A549 (cell line): ENCODE measurements around the gene PMPCB. TPM values are rescaled to one million over a fixed set of nuclear protein-coding genes. Genes with fewer than 3 reads are reported as not detected.

Experiments
- ATAC-seq, 2 experiments: fragments of 200-7000 bp in 1 of 2; fragments of >200 bp in 1 of 2; cut with Nextera tagmentation in 1 of 2; cut with Tn5 transposase in 1 of 2; 3 replicates each; pipeline versions ENCODE4 v1.8.0 to v1.9.1; 2018 to 2020; ENCODE audit warnings: mild to moderate bottlenecking in 1 of 2, moderate library complexity in 1 of 2
- CTCF ChIA-PET: fragments of 300-600 bp; sonication (Branson Sonifier 250); formaldehyde crosslinking; extraction: SDS; loops from one replicate; lab custom pipeline; 2021; ENCODE audit warnings: antibody characterized with exemption, inconsistent platforms; lab: Yijun Ruan, JAX
- POLR2A ChIA-PET: fragments of 350-600 bp; formaldehyde crosslinking; extraction: SDS; loops from one replicate; lab custom pipeline; 2021; ENCODE audit warnings: antibody characterized with exemption, inconsistent platforms; lab: Yijun Ruan, JAX
- DNase-seq, 2 experiments: peaks; one replicate each; pipeline versions ENCODE4 v3.0.0 to v3.0.0-alpha.2; 2011 to 2016; ENCODE audit warnings: low read depth in 1 of 2, low spot score in 1 of 2
- FAIRE-seq: peaks from 2 replicates; lab custom pipeline; 2011; peaks lifted over from hg19 to GRCh38; lab: Jason Lieb, UNC
- H3K27ac ChIP-seq, 2 experiments: fragments of >200 bp; sonication (Bioruptor Twin); formaldehyde crosslinking; 3 replicates each; pipeline ENCODE4 v1.5.1; 2016 to 2017
- H3K4me1 ChIP-seq: fragments of >200 bp; sonication (Bioruptor Twin); formaldehyde crosslinking; 3 replicates; pipeline ENCODE4 v1.6.1; 2016
- H3K4me2 ChIP-seq: fragments of >200 bp; sonication (Bioruptor Twin); formaldehyde crosslinking; 3 replicates; pipeline ENCODE4 v1.6.1; 2016
- H3K4me3 ChIP-seq: fragments of >200 bp; sonication (Bioruptor Twin); formaldehyde crosslinking; 3 replicates; pipeline ENCODE4 v1.5.1; 2016
- H3K9me3 ChIP-seq: fragments of >200 bp; sonication (Bioruptor Twin); formaldehyde crosslinking; 3 replicates; pipeline ENCODE4 v1.6.1; 2016
- CBX2 ChIP-seq: fragments of 200-600 bp; sonication (generic); IDR thresholded peaks from 2 replicates; pipeline ENCODE4 v1.6.1; 2016; ENCODE audit warnings: low read depth, mild to moderate bottlenecking, borderline replicate concordance
- CBX8 ChIP-seq: fragments of 200-600 bp; sonication (generic); IDR thresholded peaks from 2 replicates; pipeline ENCODE4 v1.6.1; 2016
- CHD4 ChIP-seq: fragments of 200-600 bp; sonication (generic); IDR thresholded peaks from 2 replicates; pipeline ENCODE4 v1.6.1; 2016; ENCODE audit warnings: antibody characterized with exemption, mild to moderate bottlenecking, borderline replicate concordance
- EHMT2 ChIP-seq: fragments of 200-600 bp; sonication (generic); IDR thresholded peaks from 2 replicates; pipeline ENCODE4 v1.6.1; 2016; ENCODE audit warnings: antibody characterized with exemption, low read depth, mild to moderate bottlenecking, moderate library complexity
- EP300 ChIP-seq, 2 experiments: fragments of >200 bp; sonication (Bioruptor Twin); formaldehyde crosslinking; IDR thresholded peaks; 2 replicates in 1 of 2; 3 replicates in 1 of 2; pipeline ENCODE4 v1.6.1; 2016 to 2017
- FOSB ChIP-seq: fragments of 250-450 bp; sonication (Bioruptor Pico); IDR thresholded peaks from 2 replicates; pipeline ENCODE4 v1.5.0; 2020; ENCODE audit warnings: mild to moderate bottlenecking, moderate library complexity
- FOSL2 ChIP-seq, 2 experiments: fragments of 450-650 bp in 1 of 2; fragments of >200 bp in 1 of 2; sonication (Bioruptor Twin) in 1 of 2; formaldehyde crosslinking; IDR thresholded peaks; 2 replicates each; pipeline versions ENCODE4 v1.5.0 to v1.6.1; 2016 to 2020; ENCODE audit warnings: mild to moderate bottlenecking in 1 of 2, moderate library complexity in 1 of 2
- FOXS1 ChIP-seq: fragments of 250-450 bp; sonication (Bioruptor Pico); IDR thresholded peaks from 2 replicates; pipeline ENCODE4 v1.5.0; 2020; ENCODE audit warnings: mild to moderate bottlenecking, moderate library complexity
- GATA3 ChIP-seq: IDR thresholded peaks from 2 replicates; pipeline ENCODE4 v1.6.1; 2012; ENCODE audit warnings: borderline replicate concordance
- HDAC2 ChIP-seq: fragments of 200-600 bp; sonication (generic); IDR thresholded peaks from 2 replicates; pipeline ENCODE4 v1.6.1; 2016
- HEYL ChIP-seq: fragments of 250-450 bp; sonication (Bioruptor Pico); IDR thresholded peaks from 2 replicates; pipeline ENCODE4 v1.8.0; 2021; ENCODE audit warnings: mild to moderate bottlenecking, moderate library complexity
- HOXA7 ChIP-seq: fragments of 250-450 bp; sonication (Bioruptor Pico); IDR thresholded peaks from 2 replicates; pipeline ENCODE4 v1.5.0; 2020; ENCODE audit warnings: mild to moderate bottlenecking, moderate library complexity
- HOXB5 ChIP-seq: fragments of 250-450 bp; sonication (Bioruptor Pico); IDR thresholded peaks from 2 replicates; pipeline ENCODE4 v1.5.0; 2020; ENCODE audit warnings: mild to moderate bottlenecking, moderate library complexity
- KDM5A ChIP-seq: fragments of 200-600 bp; sonication (generic); IDR thresholded peaks from 2 replicates; pipeline ENCODE4 v1.6.1; 2016; ENCODE audit warnings: antibody characterized with exemption, mild to moderate bottlenecking
- MAFK ChIP-seq: fragments of 450-650 bp; IDR thresholded peaks from 2 replicates; pipeline ENCODE4 v1.6.1; 2014; ENCODE audit not compliant: partially characterized antibody
- NFE2L2 ChIP-seq: fragments of 150-350 bp; conservative IDR thresholded peaks from 2 replicates; pipeline ENCODE4 v1.6.1; 2014; ENCODE audit warnings: low read length
- NR3C1 ChIP-seq: fragments of >200 bp; sonication (Bioruptor Twin); formaldehyde crosslinking; IDR thresholded peaks from 3 replicates; pipeline ENCODE4 v1.6.1; 2017
- PHF8 ChIP-seq: fragments of 200-600 bp; sonication (generic); IDR thresholded peaks from 2 replicates; pipeline ENCODE4 v1.6.1; 2016; ENCODE audit warnings: low read depth, mild to moderate bottlenecking, antibody characterized with exemption, moderate library complexity, borderline replicate concordance
- POLR2A ChIP-seq: IDR thresholded peaks from 2 replicates; pipeline ENCODE4 v1.6.1; 2012; ENCODE audit warnings: mild to moderate bottlenecking, low read length
- RFX5 ChIP-seq: fragments of 450-650 bp; IDR thresholded peaks from 2 replicates; pipeline ENCODE4 v1.7.1; 2014; ENCODE audit warnings: antibody characterized with exemption, mild to moderate bottlenecking, moderate library complexity
- SREBF2 ChIP-seq: fragments of 450-650 bp; IDR thresholded peaks from 2 replicates; pipeline ENCODE4 v1.6.1; 2014; ENCODE audit warnings: mild to moderate bottlenecking, moderate library complexity
- WGBS: methylation state at CpG from one replicate; pipeline ENCODE4 v1.1.6; 2017; ENCODE audit errors: missing lambda C conversion rate; 5-methylcytosine and 5-hydroxymethylcytosine counted together
- polyA plus RNA-seq, 4 experiments: library from polyadenylated mRNA; depleted of rRNA in 3 of 4; stranded (reverse); fragments of >200 nt; fragmentation: RNase III in 1 of 4; extraction: RNeasy Plus Mini Kit Qiagen cat#74134 plus additional on column Dnase treatment in 1 of 4; gene quantifications; 2 replicates in 3 of 4; 3 replicates in 1 of 4; pipeline ENCODE4 v1.2.3, GENCODE V29; 2011 to 2017
- TF ChIP-seq, protein P1 (sequence below): fragments of >200 bp; sonication (Bioruptor Twin); formaldehyde crosslinking; IDR thresholded peaks from 3 replicates; pipeline ENCODE4 v1.6.1; 2016
- TF ChIP-seq, protein P2 (sequence below): fragments of >200 bp; sonication (Bioruptor Twin); formaldehyde crosslinking; IDR thresholded peaks from 2 replicates; pipeline ENCODE4 v1.6.1; 2016
- TF ChIP-seq, protein P3 (sequence below): fragments of 200-600 bp; sonication (generic); IDR thresholded peaks from 2 replicates; pipeline ENCODE4 v1.6.1; 2016; ENCODE audit warnings: antibody characterized with exemption, mild to moderate bottlenecking, moderate library complexity
- TF ChIP-seq, protein P4 (sequence below): IDR thresholded peaks from 2 replicates; pipeline ENCODE4 v1.6.1; 2012
- TF ChIP-seq, protein P5 (sequence below): IDR thresholded peaks from 2 replicates; pipeline ENCODE4 v1.6.1; 2012

The PMPCB gene
- polyA plus RNA-seq, 2 of the 4 experiments (the other 2 are of a cell fraction) = 75.8 to 99.3 TPM

DNA sequence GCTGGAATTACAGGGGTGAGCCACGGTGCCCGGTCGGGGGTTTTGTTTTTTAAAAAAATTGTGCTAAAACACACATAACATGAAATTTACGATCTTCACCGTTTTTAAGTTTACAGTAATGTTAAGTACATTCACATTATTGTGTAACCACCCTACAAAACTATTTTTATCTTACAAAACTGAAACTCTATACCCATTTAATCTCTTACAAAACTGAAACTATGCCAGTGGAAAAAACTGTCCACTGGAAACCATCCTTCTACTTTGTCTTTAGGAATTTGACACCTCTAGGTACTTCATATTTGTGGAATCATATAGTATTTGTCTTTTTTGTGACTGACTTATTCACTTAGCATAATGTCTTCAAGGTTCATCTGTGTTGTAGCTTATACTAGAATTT, 49.2 kb downstream of the PMPCB start:
- Histone ChIP-seq H3K4me1 (peaks cover 29% of the 10 kb centered on the region), H3K4me2 (peak overlapping the region; percentile 82), H3K4me3 (no peak overlapping the region), H3K27ac (no peak overlapping the region), H3K9me3 (no peaks in the 10 kb centered on the region)
- ChIA-PET POLR2A (no interaction called here), CTCF (no interaction called here)
- 76% methylated on average over 5 of the region's 5 CpGs for WGBS
- DNase-seq (no peak), FAIRE-seq (no peak), ATAC-seq (no peak)
- TF ChIP-seq, protein P1, sequence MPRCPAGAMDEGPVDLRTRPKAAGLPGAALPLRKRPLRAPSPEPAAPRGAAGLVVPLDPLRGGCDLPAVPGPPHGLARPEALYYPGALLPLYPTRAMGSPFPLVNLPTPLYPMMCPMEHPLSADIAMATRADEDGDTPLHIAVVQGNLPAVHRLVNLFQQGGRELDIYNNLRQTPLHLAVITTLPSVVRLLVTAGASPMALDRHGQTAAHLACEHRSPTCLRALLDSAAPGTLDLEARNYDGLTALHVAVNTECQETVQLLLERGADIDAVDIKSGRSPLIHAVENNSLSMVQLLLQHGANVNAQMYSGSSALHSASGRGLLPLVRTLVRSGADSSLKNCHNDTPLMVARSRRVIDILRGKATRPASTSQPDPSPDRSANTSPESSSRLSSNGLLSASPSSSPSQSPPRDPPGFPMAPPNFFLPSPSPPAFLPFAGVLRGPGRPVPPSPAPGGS = no peak
- TF ChIP-seq NR3C1 (no peak), POLR2A (no peak), RFX5 (no peak), CBX2 (no peak), HOXB5 (CRISPR knock-in tag) (no peak), FOXS1 (no peak), NFE2L2 (no peak), FOSL2 (IDR thresholded peaks at IDR 0.05) (no peak), FOSL2 (CRISPR knock-in tag; IDR thresholded peaks at IDR 0.05) (no peak), EHMT2 (no peak), MAFK (no peak), EP300 (IDR thresholded peaks at IDR 0.05) (no peak), PHF8 (no peak), HOXA7 (CRISPR knock-in tag) (no peak), CBX8 (no peak)
- TF ChIP-seq, protein P2, sequence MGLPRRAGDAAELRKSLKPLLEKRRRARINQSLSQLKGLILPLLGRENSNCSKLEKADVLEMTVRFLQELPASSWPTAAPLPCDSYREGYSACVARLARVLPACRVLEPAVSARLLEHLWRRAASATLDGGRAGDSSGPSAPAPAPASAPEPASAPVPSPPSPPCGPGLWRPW = no peak
- TF ChIP-seq, protein P3, sequence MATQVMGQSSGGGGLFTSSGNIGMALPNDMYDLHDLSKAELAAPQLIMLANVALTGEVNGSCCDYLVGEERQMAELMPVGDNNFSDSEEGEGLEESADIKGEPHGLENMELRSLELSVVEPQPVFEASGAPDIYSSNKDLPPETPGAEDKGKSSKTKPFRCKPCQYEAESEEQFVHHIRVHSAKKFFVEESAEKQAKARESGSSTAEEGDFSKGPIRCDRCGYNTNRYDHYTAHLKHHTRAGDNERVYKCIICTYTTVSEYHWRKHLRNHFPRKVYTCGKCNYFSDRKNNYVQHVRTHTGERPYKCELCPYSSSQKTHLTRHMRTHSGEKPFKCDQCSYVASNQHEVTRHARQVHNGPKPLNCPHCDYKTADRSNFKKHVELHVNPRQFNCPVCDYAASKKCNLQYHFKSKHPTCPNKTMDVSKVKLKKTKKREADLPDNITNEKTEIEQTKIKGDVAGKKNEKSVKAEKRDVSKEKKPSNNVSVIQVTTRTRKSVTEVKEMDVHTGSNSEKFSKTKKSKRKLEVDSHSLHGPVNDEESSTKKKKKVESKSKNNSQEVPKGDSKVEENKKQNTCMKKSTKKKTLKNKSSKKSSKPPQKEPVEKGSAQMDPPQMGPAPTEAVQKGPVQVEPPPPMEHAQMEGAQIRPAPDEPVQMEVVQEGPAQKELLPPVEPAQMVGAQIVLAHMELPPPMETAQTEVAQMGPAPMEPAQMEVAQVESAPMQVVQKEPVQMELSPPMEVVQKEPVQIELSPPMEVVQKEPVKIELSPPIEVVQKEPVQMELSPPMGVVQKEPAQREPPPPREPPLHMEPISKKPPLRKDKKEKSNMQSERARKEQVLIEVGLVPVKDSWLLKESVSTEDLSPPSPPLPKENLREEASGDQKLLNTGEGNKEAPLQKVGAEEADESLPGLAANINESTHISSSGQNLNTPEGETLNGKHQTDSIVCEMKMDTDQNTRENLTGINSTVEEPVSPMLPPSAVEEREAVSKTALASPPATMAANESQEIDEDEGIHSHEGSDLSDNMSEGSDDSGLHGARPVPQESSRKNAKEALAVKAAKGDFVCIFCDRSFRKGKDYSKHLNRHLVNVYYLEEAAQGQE = no peak
- TF ChIP-seq, all 56 proteins: peak for 0

DNA sequence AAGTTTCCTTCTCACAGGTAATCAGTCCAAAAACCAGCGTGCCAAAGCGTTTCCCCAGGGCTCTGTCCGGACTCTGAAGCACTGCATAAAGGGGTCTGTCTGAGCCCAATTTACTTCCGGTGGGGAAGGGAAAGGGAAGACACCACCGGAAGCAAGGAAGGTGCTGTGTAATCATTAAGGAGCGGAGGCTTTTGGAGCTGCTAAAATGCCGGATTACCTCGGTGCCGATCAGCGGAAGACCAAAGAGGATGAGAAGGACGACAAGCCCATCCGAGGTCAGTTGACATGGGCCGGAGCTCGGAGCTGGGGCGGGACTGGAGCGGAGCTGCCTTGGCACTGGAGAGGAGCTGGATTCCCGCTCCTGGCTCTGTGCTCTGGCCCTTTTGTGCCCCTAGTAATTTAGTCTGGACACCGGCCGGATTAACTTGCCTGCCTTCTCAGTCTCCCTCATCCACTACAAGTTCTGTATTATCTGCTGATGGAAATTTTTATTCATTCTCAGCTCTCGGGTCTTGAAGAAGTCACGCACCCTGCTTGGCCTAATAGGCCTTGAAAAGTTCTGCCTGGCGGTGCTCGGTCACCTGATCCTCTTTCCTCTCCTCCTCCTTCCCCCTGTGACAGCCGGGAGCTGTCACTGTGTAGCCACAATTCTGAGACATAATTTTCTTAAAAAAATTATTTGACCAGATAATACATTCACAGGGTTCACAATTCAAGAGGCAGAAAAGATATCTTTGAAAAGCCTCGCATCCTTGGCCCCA, 50.5 kb downstream of the PMPCB start, which contains the start of gene PSMC2:
Gene PSMC2 (plus strand): TSS at position 137 of the 761 bp plus-strand sequence. CDS start 69 bp downstream, at position 206.
- Histone ChIP-seq H3K27ac (peak within 1 kb of the TSS; percentile 75 to 96), H3K4me1 (peaks cover 25% of the 10 kb centered on the region), H3K9me3 (no peaks in the 10 kb centered on the region), H3K4me3 (peak within 1 kb of the TSS; percentile 58), H3K4me2 (peak within 1 kb of the TSS; percentile 82)
- ATAC-seq (peak; percentile 87), DNase-seq (peak; percentile 85 to 94), FAIRE-seq (no peak)
- WGBS = 1% methylated on average over 25 of the region's 25 CpGs
- POLR2A ChIA-PET = interaction anchor here (1.0 to 1.5 kb wide), 5 partner anchors 9 to 273 kb away, joined by 3 to 6 read pairs (median 5); partner anchors contain the start of genes ARMC10 and FBXL13
- CTCF ChIA-PET = interaction anchor here (0.8 kb wide), 1 partner anchor 10 kb away, joined by 4 read pairs; no protein-coding TSS in a partner anchor
- peak; percentile 87 for TF ChIP-seq PHF8
- TF ChIP-seq, protein P4, sequence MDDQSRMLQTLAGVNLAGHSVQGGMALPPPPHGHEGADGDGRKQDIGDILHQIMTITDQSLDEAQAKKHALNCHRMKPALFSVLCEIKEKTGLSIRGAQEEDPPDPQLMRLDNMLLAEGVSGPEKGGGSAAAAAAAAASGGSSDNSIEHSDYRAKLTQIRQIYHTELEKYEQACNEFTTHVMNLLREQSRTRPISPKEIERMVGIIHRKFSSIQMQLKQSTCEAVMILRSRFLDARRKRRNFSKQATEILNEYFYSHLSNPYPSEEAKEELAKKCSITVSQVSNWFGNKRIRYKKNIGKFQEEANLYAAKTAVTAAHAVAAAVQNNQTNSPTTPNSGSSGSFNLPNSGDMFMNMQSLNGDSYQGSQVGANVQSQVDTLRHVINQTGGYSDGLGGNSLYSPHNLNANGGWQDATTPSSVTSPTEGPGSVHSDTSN = no peak
- TF ChIP-seq, protein P3 = no peak
- TF ChIP-seq, protein P2 = no peak
- peak; percentile 85 for TF ChIP-seq KDM5A
- TF ChIP-seq, protein P5, sequence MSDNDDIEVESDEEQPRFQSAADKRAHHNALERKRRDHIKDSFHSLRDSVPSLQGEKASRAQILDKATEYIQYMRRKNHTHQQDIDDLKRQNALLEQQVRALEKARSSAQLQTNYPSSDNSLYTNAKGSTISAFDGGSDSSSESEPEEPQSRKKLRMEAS = peak; percentile 89
- TF ChIP-seq POLR2A = peak; percentile 64
- TF ChIP-seq FOSB (CRISPR knock-in tag) = no peak
- no peak for TF ChIP-seq RFX5
- TF ChIP-seq HDAC2 = no peak
- no peak for TF ChIP-seq CHD4
- no peak for TF ChIP-seq SREBF2
- TF ChIP-seq GATA3 = no peak
- TF ChIP-seq HEYL (CRISPR knock-in tag) = no peak
- no peak for TF ChIP-seq EP300 (IDR thresholded peaks at IDR 0.05)
